ENCODE results near the gene RBMS1. TPM values are rescaled to one million over a fixed set of nuclear protein-coding genes. Genes with fewer than 3 reads are reported as not detected.

Gene RBMS1
- total and polyA plus RNA-seq, 4 experiments from 2014 or later = 101 to 131 (median 112) TPM

DNA sequence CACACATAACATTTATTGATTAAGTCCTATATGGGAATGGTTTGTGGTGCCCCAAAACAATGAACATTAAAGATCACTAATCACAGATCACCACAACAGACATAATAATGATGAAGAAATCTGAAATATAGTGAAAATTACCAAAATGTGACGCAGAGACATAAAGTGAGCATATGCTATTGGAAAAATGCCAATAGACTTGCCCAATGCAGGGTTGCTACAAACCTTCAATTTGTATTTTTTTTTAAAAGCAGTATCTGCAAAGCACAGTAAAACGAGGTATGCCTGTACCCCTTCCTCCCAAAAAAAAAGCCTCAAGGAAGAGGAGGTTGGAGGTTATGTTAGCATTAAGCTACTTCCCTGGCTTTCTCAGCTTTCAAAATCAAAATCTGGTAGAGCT lies 131.1 kb downstream of the RBMS1 start:
- Histone ChIP-seq H3K36me3 (ENCODE audit: insufficient read depth, low read length) (no peaks in the 10 kb centered on the region), H3K27ac (ENCODE audit: low read depth, low read length) (no peak overlapping the region), H3K9me3 (ENCODE audit: control insufficient read depth in 1 of 2, low read length in 2 of 2) (no peaks in the 10 kb centered on the region), H3K4me3 (ENCODE audit: low read length in 2 of 2) (no peak overlapping the region), H3K27me3 (ENCODE audit: insufficient read depth, low read length) (no peaks in the 10 kb centered on the region), H3K4me1 (ENCODE audit: insufficient read depth, low read length) (peaks cover 31% of the 10 kb centered on the region)
- peaks cover 46 to 61% of the 10 kb centered on the region in 2 donors for H3K36me3 Mint-ChIP-seq
- peak overlapping the region in 1 of 8 donors; percentile 17 for H3K4me3 Mint-ChIP-seq
- intact Hi-C loops (cut with micrococcal nuclease) = no loop called here
- H3K4me1 Mint-ChIP-seq = peaks cover 34 to 73% (median 55%) of the 10 kb centered on the region in 4 donors
- H3K9me3 Mint-ChIP-seq = peaks cover 0 to 3% (median 0%) of the 10 kb centered on the region in 8 donors
- H3K27me3 Mint-ChIP-seq = no peaks in the 10 kb centered on the region
- POLR2A ChIA-PET (ENCODE audit: partially characterized antibody) = interaction anchor here (1.5 kb wide), 1 partner anchor 45 kb away, joined by 3 read pairs; no protein-coding TSS in a partner anchor
- CTCF ChIA-PET (ENCODE audit: partially characterized antibody) = interaction anchor here (1.1 kb wide), 1 partner anchor 9 kb away, joined by 7 read pairs; no protein-coding TSS in a partner anchor
- no peak for DNase-seq
- H3K27ac Mint-ChIP-seq = peak overlapping the region in 2 of 7 donors; percentile 13 to 36

DNA sequence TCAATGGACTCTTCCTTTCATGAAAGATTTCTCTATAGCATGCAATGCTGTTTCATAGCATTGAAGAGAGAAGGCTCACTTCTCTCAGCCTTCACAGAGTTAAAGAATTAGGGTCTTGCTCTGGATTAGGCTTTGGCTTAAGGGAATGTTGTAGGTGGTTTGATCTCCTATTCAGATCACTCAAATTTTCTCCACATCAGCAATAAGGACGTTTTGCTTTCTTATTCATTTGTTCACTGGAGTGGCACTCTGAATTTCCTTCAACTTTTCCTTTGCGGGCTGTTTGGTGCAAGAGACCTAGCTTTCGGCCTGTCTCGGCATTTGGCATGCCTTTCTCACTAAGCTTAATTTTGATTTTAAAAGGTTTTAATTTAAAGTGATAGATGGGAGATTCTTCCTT lies 131.6 kb downstream of the RBMS1 start:
- H3K36me3 ChIP-seq (ENCODE audit: insufficient read depth, low read length) = no peaks in the 10 kb centered on the region
- CTCF ChIA-PET (ENCODE audit: partially characterized antibody) = interaction anchor here (1.2 kb wide), 1 partner anchor 38 kb away, joined by 4 read pairs; no protein-coding TSS in a partner anchor
- POLR2A ChIA-PET (ENCODE audit: partially characterized antibody) = interaction anchor here (1.5 kb wide), 1 partner anchor 45 kb away, joined by 3 read pairs; no protein-coding TSS in a partner anchor
- intact Hi-C loops (cut with micrococcal nuclease) = no loop called here
- H3K36me3 Mint-ChIP-seq = peaks cover 51 to 60% of the 10 kb centered on the region in 2 donors
- H3K4me3 Mint-ChIP-seq = peak overlapping the region in 2 of 8 donors; percentile 8 to 17
- peaks cover 36 to 75% (median 59%) of the 10 kb centered on the region in 4 donors for H3K4me1 Mint-ChIP-seq
- H3K4me3 ChIP-seq (ENCODE audit: low read length in 2 of 2) = no peak overlapping the region
- H3K27ac Mint-ChIP-seq = peak overlapping the region in 3 of 7 donors; percentile 13 to 36 (median 14)
- H3K27ac ChIP-seq (ENCODE audit: low read depth, low read length) = no peak overlapping the region
- peaks cover 0 to 6% (median 0%) of the 10 kb centered on the region in 8 donors for H3K9me3 Mint-ChIP-seq
- H3K27me3 ChIP-seq (ENCODE audit: insufficient read depth, low read length) = no peaks in the 10 kb centered on the region
- peaks cover 28% of the 10 kb centered on the region for H3K4me1 ChIP-seq (ENCODE audit: insufficient read depth, low read length)
- no peaks in the 10 kb centered on the region for H3K9me3 ChIP-seq (ENCODE audit: control insufficient read depth in 1 of 2, low read length in 2 of 2)
- no peak for DNase-seq
- no peaks in the 10 kb centered on the region for H3K27me3 Mint-ChIP-seq

GRCh38 chr2:160360089-160360757 lies 133.4 kb downstream of the RBMS1 start:
- no peak overlapping the region for H3K4me3 ChIP-seq (ENCODE audit: low read length in 2 of 2)
- DNase-seq = no peak
- POLR2A ChIA-PET (ENCODE audit: partially characterized antibody) = interaction anchor here (1.0 kb wide), 1 partner anchor 15 kb away, joined by 3 read pairs; no protein-coding TSS in a partner anchor
- peaks cover 33% of the 10 kb centered on the region for H3K4me1 ChIP-seq (ENCODE audit: insufficient read depth, low read length)
- no peaks in the 10 kb centered on the region for H3K9me3 ChIP-seq (ENCODE audit: control insufficient read depth in 1 of 2, low read length in 2 of 2)
- intact Hi-C loops (cut with micrococcal nuclease) = no loop called here
- Mint-ChIP-seq H3K9me3 (peaks cover 0 to 16% (median 0%) of the 10 kb centered on the region in 8 donors), H3K27me3 (no peaks in the 10 kb centered on the region), H3K36me3 (peaks cover 52 to 54% of the 10 kb centered on the region in 2 donors), H3K4me1 (peaks cover 40 to 78% (median 68%) of the 10 kb centered on the region in 4 donors), H3K4me3 (peak overlapping the region in 1 of 8 donors; percentile 18), H3K27ac (peak overlapping the region in 6 of 7 donors; percentile 20 to 76 (median 48))
- H3K27ac ChIP-seq (ENCODE audit: low read depth, low read length) = no peak overlapping the region
- no peaks in the 10 kb centered on the region for H3K27me3 ChIP-seq (ENCODE audit: insufficient read depth, low read length)
- CTCF ChIA-PET (ENCODE audit: partially characterized antibody) = interaction anchor here (1.4 kb wide), 1 partner anchor 17 kb away, joined by 4 read pairs; no protein-coding TSS in a partner anchor
- no peaks in the 10 kb centered on the region for H3K36me3 ChIP-seq (ENCODE audit: insufficient read depth, low read length)

DNA sequence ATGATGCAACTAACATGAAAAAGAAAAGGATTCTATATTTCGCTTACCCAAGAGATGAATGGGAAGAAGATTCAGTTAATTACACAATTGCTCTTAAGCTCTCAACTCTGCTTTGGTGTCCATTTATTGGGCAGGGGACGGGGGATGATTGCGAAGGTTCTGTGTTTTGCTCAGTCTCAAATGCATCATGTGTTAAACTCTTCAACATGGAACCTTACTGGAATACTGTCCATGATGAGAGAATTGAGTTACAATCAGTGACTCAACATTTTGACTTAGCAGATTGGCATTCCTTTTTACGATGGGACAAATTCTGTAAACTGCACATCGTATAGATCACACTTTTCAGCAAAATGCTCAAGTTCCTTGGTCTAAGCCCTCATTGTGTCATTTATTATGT lies 135.6 kb downstream of the RBMS1 start:
- intact Hi-C loops (cut with micrococcal nuclease) = no loop called here

DNA sequence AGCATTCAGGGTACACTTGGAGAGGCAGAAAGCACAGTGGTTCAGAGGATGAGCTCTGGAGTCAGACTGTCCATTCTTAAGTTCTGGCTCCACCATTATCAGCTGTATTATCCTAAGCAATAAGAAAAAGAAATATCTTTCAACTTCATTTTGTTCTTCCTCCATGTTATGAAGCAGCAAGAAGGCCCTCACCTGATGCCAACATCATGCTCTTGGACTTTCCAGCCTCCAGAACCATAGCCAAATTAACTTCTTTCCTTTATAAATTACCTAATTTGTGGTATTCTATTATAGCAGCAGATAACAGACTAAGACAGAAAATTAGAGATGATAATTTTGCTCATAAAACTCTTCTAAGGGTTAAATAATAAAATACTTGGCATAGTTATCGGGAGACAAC lies 137.1 kb downstream of the RBMS1 start:
- no peaks in the 10 kb centered on the region for H3K27me3 Mint-ChIP-seq
- Histone ChIP-seq H3K27me3 (ENCODE audit: insufficient read depth, low read length) (no peaks in the 10 kb centered on the region), H3K36me3 (ENCODE audit: insufficient read depth, low read length) (no peaks in the 10 kb centered on the region), H3K9me3 (ENCODE audit: control insufficient read depth in 1 of 2, low read length in 2 of 2) (no peaks in the 10 kb centered on the region), H3K27ac (ENCODE audit: low read depth, low read length) (no peak overlapping the region), H3K4me1 (ENCODE audit: insufficient read depth, low read length) (peaks cover 24% of the 10 kb centered on the region), H3K4me3 (ENCODE audit: low read length in 2 of 2) (no peak overlapping the region)
- ChIA-PET POLR2A (ENCODE audit: partially characterized antibody) (no interaction called here), CTCF (ENCODE audit: partially characterized antibody) (interaction anchor here (0.9 to 1.5 kb wide), 3 partner anchors 20 to 638 kb away, joined by 3 to 4 read pairs (median 4); no protein-coding TSS in a partner anchor)
- H3K4me3 Mint-ChIP-seq = peak overlapping the region in 1 of 8 donors; percentile 27
- H3K9me3 Mint-ChIP-seq = peaks cover 0 to 16% (median 0%) of the 10 kb centered on the region in 8 donors
- intact Hi-C loops (cut with micrococcal nuclease) = no loop called here
- no peak for DNase-seq
- peak overlapping the region in 1 of 7 donors; percentile 58 for H3K27ac Mint-ChIP-seq
- peaks cover 44 to 77% (median 65%) of the 10 kb centered on the region in 4 donors for H3K4me1 Mint-ChIP-seq
- H3K36me3 Mint-ChIP-seq = peaks cover 33 to 43% of the 10 kb centered on the region in 2 donors

More for the DNA sequence above, 135.6 kb downstream of the RBMS1 start:
- H3K4me1 ChIP-seq (ENCODE audit: insufficient read depth, low read length) = peaks cover 36% of the 10 kb centered on the region
- H3K4me3 Mint-ChIP-seq = no peak overlapping the region
- H3K27me3 ChIP-seq (ENCODE audit: insufficient read depth, low read length) = no peaks in the 10 kb centered on the region
- no peak overlapping the region for H3K27ac ChIP-seq (ENCODE audit: low read depth, low read length)
- peaks cover 0 to 16% (median 0%) of the 10 kb centered on the region in 8 donors for H3K9me3 Mint-ChIP-seq
- H3K4me3 ChIP-seq (ENCODE audit: low read length in 2 of 2) = no peak overlapping the region
- H3K36me3 ChIP-seq (ENCODE audit: insufficient read depth, low read length) = no peaks in the 10 kb centered on the region
- CTCF ChIA-PET (ENCODE audit: partially characterized antibody) = interaction anchor here (1.3 kb wide), 1 partner anchor 561 kb away, joined by 3 read pairs; no protein-coding TSS in a partner anchor
- peaks cover 42 to 77% (median 65%) of the 10 kb centered on the region in 4 donors for H3K4me1 Mint-ChIP-seq
- peaks cover 39% of the 10 kb centered on the region in 2 donors for H3K36me3 Mint-ChIP-seq
- peak overlapping the region in 4 of 7 donors; percentile 7 to 79 (median 52) for H3K27ac Mint-ChIP-seq
- no peaks in the 10 kb centered on the region for H3K27me3 Mint-ChIP-seq
- DNase-seq = no peak
- POLR2A ChIA-PET (ENCODE audit: partially characterized antibody) = no interaction called here
- no peaks in the 10 kb centered on the region for H3K9me3 ChIP-seq (ENCODE audit: control insufficient read depth in 1 of 2, low read length in 2 of 2)

- Histone ChIP-seq H3K27me3 (ENCODE audit: insufficient read depth, low read length) (no peaks in the 10 kb centered on the region), H3K4me3 (ENCODE audit: low read length in 2 of 2) (no peak overlapping the region), H3K4me1 (ENCODE audit: insufficient read depth, low read length) (peaks cover 12% of the 10 kb centered on the region), H3K9me3 (ENCODE audit: control insufficient read depth in 1 of 2, low read length in 2 of 2) (no peaks in the 10 kb centered on the region), H3K27ac (ENCODE audit: low read depth, low read length) (no peak overlapping the region), H3K36me3 (ENCODE audit: insufficient read depth, low read length) (no peaks in the 10 kb centered on the region)
- POLR2A ChIA-PET (ENCODE audit: partially characterized antibody) = no interaction called here
- CTCF ChIA-PET (ENCODE audit: partially characterized antibody) = interaction anchor here (0.9 to 2.3 kb wide), 4 partner anchors 8 to 640 kb away, joined by 3 to 7 read pairs (median 4); no protein-coding TSS in a partner anchor
- peaks cover 0 to 16% (median 0%) of the 10 kb centered on the region in 8 donors for H3K9me3 Mint-ChIP-seq
- peak overlapping the region in 4 of 7 donors; percentile 12 to 62 (median 57) for H3K27ac Mint-ChIP-seq
- H3K4me3 Mint-ChIP-seq = no peak overlapping the region
- intact Hi-C loops (cut with micrococcal nuclease) = loop anchor here (2.0 kb wide), 1 partner anchor 564 kb away; no protein-coding TSS in a partner anchor
- no peak for DNase-seq
- no peaks in the 10 kb centered on the region for H3K27me3 Mint-ChIP-seq
- peaks cover 27 to 39% of the 10 kb centered on the region in 2 donors for H3K36me3 Mint-ChIP-seq
- H3K4me1 Mint-ChIP-seq = peaks cover 40 to 73% (median 59%) of the 10 kb centered on the region in 4 donors
These were observed 138.5 kb downstream of the RBMS1 start for GRCh38 chr2:160355080-160355479.

- peaks cover 0 to 16% (median 0%) of the 10 kb centered on the region in 8 donors for H3K9me3 Mint-ChIP-seq
- peak overlapping the region in 5 of 7 donors; percentile 12 to 81 (median 62) for H3K27ac Mint-ChIP-seq
- peaks cover 41 to 74% (median 61%) of the 10 kb centered on the region in 4 donors for H3K4me1 Mint-ChIP-seq
- H3K4me3 Mint-ChIP-seq = no peak overlapping the region
- Histone ChIP-seq H3K27me3 (ENCODE audit: insufficient read depth, low read length) (no peaks in the 10 kb centered on the region), H3K9me3 (ENCODE audit: control insufficient read depth in 1 of 2, low read length in 2 of 2) (no peaks in the 10 kb centered on the region), H3K4me3 (ENCODE audit: low read length in 2 of 2) (no peak overlapping the region), H3K4me1 (ENCODE audit: insufficient read depth, low read length) (peaks cover 12% of the 10 kb centered on the region), H3K27ac (ENCODE audit: low read depth, low read length) (no peak overlapping the region), H3K36me3 (ENCODE audit: insufficient read depth, low read length) (no peaks in the 10 kb centered on the region)
- ChIA-PET CTCF (ENCODE audit: partially characterized antibody) (interaction anchor here (0.9 to 2.8 kb wide), 5 partner anchors 8 to 563 kb away, joined by 3 to 16 read pairs (median 10); no protein-coding TSS in a partner anchor), POLR2A (ENCODE audit: partially characterized antibody) (no interaction called here)
- no peaks in the 10 kb centered on the region for H3K27me3 Mint-ChIP-seq
- H3K36me3 Mint-ChIP-seq = peaks cover 30 to 40% of the 10 kb centered on the region in 2 donors
- no peak for DNase-seq
- intact Hi-C loops (cut with micrococcal nuclease) = loop anchor here (2.0 kb wide), 1 partner anchor 564 kb away; no protein-coding TSS in a partner anchor
These were observed 138.9 kb downstream of the RBMS1 start for GRCh38 chr2:160354677-160355076.
